Immature natural killer cell (primary cell): Measurements from ENCODE around the gene BRAP. TPM values are rescaled to one million over a fixed set of nuclear protein-coding genes. Genes with fewer than 3 reads are reported as not detected.
"Not testable (repeated sequence)": the region's sequence is repeated elsewhere in the genome, so short reads cannot be mapped to it uniquely, and the experiment has no call there.

Experiments
- DNase-seq, 3 donors: peaks; one replicate each; pipeline ENCODE4 v3.0.0; 2022; ENCODE audit warnings: mixed read lengths in 1 of 3
- H3K27ac Mint-ChIP-seq, 6 donors: one replicate each; pipeline ENCODE4 v1.8.0; 2020; ENCODE audit warnings: mixed read lengths in 6 of 6, mild to moderate bottlenecking in 5 of 6, inconsistent platforms in 4 of 6, moderate library complexity in 3 of 6
- H3K27me3 Mint-ChIP-seq, 3 donors: one replicate each; pipeline ENCODE4 v1.8.0; 2020 to 2021; ENCODE audit warnings: low read depth in 3 of 3, mild to moderate bottlenecking in 3 of 3, mixed read lengths in 3 of 3, moderate library complexity in 3 of 3, inconsistent platforms in 1 of 3
- H3K36me3 Mint-ChIP-seq, 3 donors: one replicate each; pipeline ENCODE4 v1.8.0; 2020; ENCODE audit warnings: mixed read lengths in 3 of 3, inconsistent platforms in 2 of 3, mild to moderate bottlenecking in 2 of 3
- H3K4me1 Mint-ChIP-seq, 2 donors: one replicate each; pipeline ENCODE4 v1.8.0; 2020; ENCODE audit warnings: inconsistent platforms in 2 of 2, mild to moderate bottlenecking in 2 of 2, mixed read lengths in 2 of 2, moderate library complexity in 1 of 2
- H3K4me3 Mint-ChIP-seq, 5 donors: one replicate each; pipeline ENCODE4 v1.8.0; 2020; ENCODE audit warnings: mild to moderate bottlenecking in 5 of 5, mixed read lengths in 5 of 5, inconsistent platforms in 3 of 5, moderate library complexity in 3 of 5
- H3K9me3 Mint-ChIP-seq, 6 donors: one replicate each; pipeline ENCODE4 v1.8.0; 2020; ENCODE audit warnings: mild to moderate bottlenecking in 6 of 6, mixed read lengths in 6 of 6, inconsistent platforms in 4 of 6, moderate library complexity in 3 of 6
- polyA plus RNA-seq, 3 donors: library from polyadenylated mRNA; unstranded; fragments of 300-500 nt; fragmentation: Illumina TruSeq; gene quantifications; one replicate each; pipeline ENCODE4 v1.2.3, GENCODE V29; 2021

BRAP gene, protein sequence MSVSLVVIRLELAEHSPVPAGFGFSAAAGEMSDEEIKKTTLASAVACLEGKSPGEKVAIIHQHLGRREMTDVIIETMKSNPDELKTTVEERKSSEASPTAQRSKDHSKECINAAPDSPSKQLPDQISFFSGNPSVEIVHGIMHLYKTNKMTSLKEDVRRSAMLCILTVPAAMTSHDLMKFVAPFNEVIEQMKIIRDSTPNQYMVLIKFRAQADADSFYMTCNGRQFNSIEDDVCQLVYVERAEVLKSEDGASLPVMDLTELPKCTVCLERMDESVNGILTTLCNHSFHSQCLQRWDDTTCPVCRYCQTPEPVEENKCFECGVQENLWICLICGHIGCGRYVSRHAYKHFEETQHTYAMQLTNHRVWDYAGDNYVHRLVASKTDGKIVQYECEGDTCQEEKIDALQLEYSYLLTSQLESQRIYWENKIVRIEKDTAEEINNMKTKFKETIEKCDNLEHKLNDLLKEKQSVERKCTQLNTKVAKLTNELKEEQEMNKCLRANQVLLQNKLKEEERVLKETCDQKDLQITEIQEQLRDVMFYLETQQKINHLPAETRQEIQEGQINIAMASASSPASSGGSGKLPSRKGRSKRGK
- polyA plus RNA-seq: 10 to 100 TPM; 11.7 to 23.6 (median 15.0) TPM

DNA sequence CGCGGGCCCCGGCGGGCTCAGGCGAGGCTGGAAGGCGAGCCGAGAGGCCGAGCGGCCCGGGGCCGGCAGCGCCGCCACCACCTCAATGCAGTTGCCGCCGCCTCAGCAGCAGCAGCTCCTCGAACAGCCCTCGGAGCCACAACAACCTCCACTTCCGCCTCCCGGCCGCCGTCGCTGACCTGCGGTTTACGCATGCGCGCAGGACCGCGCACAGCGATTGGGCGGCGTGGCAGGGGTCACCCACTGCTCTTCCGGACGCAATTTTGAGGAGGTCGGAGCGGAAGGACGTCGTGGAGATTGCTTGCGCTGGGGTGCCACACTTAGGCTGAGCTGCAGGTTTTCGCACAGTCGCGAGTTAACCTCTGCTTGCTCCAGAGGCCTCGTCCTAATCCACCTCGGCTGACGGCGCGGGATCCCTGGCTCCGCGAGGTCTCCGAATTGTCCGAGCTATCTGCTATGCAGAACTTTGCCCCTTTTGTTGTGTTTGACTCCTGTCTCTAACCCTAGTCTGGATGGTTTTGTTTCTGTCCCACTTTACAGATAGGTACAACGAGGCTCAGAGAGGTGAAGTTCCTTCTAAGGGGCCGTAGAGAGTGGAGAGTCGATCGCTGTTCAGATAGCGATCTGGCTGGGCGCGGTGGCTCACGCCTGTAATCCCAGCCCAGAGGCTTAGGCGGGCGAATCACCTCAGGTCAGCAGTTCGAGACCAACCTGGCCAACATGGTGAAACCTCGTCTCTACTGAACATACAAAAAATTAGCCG is at the start of gene BRAP, which contains the start of gene ACAD10:
Gene BRAP (minus strand): TSS at position 146 of the 763 bp plus-strand sequence. CDS start 164 bp downstream, outside the sequence.
Gene ACAD10 (plus strand): TSS at position 243 of the 763 bp plus-strand sequence. CDS start 6,657 bp downstream, outside the sequence.
- H3K36me3 Mint-ChIP-seq: peaks cover 4 to 10% (median 6%) of the 10 kb centered on the region in 3 donors
- peak within 1 kb of the TSS; percentile 96 to 99 (median 97) for H3K4me3 Mint-ChIP-seq
- H3K27ac Mint-ChIP-seq: peak within 1 kb of the TSS; percentile 91 to 99 (median 96)
- no peaks in the 10 kb centered on the region for H3K9me3 Mint-ChIP-seq
- peak; percentile 98 for DNase-seq
- peaks cover 8 to 18% (median 13%) of the 10 kb centered on the region in 3 donors for H3K27me3 Mint-ChIP-seq
- peaks cover 41 to 47% of the 10 kb centered on the region in 2 donors for H3K4me1 Mint-ChIP-seq

- Mint-ChIP-seq H3K4me1 (no peaks in the 10 kb centered on the region), H3K9me3 (no peaks in the 10 kb centered on the region), H3K4me3 (no peak overlapping the region), H3K27ac (no peak overlapping the region), H3K36me3 (peaks cover 8 to 32% (median 10%) of the 10 kb centered on the region in 3 donors), H3K27me3 (peaks cover 0 to 2% (median 2%) of the 10 kb centered on the region in 3 donors)
- DNase-seq: no peak
Measured at GRCh38 chr12:111733340-111733915, 47.7 kb upstream of the BRAP start.

DNA sequence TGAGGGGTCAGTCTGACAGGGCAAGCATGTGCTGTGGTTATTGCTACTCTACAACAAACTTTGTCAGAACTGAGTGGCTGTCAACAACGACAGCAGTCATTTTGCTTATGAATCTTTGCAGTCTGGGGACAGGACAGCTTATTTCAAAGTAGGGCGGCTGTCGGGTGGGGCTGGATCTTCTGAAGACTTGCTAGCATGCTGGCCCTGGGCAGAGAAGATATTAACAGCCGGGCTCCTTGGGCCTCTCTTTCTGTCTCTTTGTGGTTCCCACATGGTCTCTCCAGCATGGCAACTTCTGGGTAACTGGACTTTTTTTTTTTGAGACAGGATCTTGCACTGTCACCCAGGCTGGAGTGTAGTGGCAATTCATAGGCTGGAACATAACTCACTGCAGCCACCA is 47.0 kb upstream of the BRAP start:
- Mint-ChIP-seq H3K9me3 (no peaks in the 10 kb centered on the region), H3K36me3 (peaks cover 10 to 32% (median 12%) of the 10 kb centered on the region in 3 donors), H3K27ac (no peak overlapping the region), H3K4me3 (no peak overlapping the region), H3K27me3 (peaks cover 0 to 2% (median 2%) of the 10 kb centered on the region in 3 donors), H3K4me1 (no peaks in the 10 kb centered on the region)
- DNase-seq: no peak

DNA sequence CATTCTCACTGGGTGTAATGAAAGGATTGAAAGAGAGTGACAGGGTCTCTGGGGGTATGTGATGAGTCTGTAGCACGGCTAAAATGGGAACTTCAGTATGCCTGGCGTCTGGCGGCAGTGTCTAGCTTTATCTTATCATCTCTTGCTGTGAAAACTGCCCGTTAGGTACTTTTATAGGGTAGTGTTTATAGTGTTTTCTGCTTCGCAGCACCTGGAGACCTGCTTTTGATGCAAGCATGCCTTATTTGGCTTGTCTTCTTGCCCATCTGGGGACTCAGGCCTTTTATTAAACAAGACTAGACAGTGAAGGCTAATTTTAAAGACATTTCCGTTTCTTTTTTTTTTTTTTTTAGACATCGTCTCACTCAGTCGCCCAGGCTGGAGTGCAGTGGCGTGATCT is 44.7 kb upstream of the BRAP start:
- Mint-ChIP-seq H3K36me3 (peaks cover 6 to 22% (median 7%) of the 10 kb centered on the region in 3 donors), H3K27ac (no peak overlapping the region), H3K4me3 (no peak overlapping the region), H3K27me3 (peaks cover 0 to 2% (median 2%) of the 10 kb centered on the region in 3 donors), H3K9me3 (no peaks in the 10 kb centered on the region), H3K4me1 (no peaks in the 10 kb centered on the region)
- no peak for DNase-seq

DNA sequence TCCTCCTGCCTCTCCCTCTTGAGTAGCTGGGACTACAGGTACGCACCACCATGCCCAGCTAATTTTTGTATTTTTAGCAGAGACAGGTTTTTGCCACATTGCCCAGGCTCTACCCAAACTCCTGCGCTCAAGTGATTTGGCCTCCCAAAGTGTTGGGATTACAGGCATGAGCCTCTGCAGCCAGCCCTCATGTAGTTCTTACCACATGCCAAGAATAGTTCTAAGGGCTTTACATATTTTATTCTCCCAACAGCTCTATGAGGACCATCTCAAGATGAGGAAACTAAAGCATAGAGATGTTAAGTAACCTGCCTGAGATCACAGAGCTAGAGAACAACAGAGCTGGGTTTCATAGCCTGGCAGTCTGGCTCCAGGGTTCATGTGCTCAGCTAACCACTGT is 43.0 kb upstream of the BRAP start:
- Mint-ChIP-seq H3K9me3 (no peaks in the 10 kb centered on the region), H3K4me1 (no peaks in the 10 kb centered on the region), H3K36me3 (peaks cover 6 to 22% (median 12%) of the 10 kb centered on the region in 3 donors)

GRCh38 chr12:111723646-111724360 is 38.0 kb upstream of the BRAP start:
- not testable (repeated sequence) for H3K9me3 Mint-ChIP-seq, H3K4me1 Mint-ChIP-seq, DNase-seq, H3K4me3 Mint-ChIP-seq, H3K27ac Mint-ChIP-seq, H3K27me3 Mint-ChIP-seq
- H3K36me3 Mint-ChIP-seq: peaks cover 9 to 16% (median 15%) of the 10 kb centered on the region in 3 donors

More for the DNA sequence above, 43.0 kb upstream of the BRAP start:
- Mint-ChIP-seq H3K27me3 (peaks cover 0 to 2% (median 2%) of the 10 kb centered on the region in 3 donors), H3K27ac (no peak overlapping the region), H3K4me3 (no peak overlapping the region)
- DNase-seq: no peak

DNA sequence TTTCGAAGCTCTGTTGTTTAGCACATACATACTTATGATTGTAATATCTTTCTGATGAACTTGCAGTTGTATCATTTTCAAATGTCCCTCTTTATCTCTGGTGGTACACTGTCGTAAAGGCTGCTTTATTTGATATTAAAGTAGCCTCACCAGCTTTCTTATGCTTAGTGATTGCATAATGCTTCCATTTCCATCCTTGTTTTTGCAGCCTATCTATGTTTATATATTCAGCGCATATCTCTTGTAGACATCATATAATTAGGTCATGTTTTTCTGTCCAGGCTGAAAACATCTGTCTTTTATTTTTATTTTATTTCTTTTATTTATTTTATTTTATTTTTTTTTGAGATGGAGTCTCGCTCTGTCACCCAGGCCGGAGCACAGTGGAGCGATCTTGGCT is 34.7 kb upstream of the BRAP start:
- Mint-ChIP-seq H3K27me3 (no peaks in the 10 kb centered on the region), H3K4me3 (no peak overlapping the region), H3K4me1 (no peaks in the 10 kb centered on the region), H3K36me3 (peaks cover 11 to 27% (median 15%) of the 10 kb centered on the region in 3 donors), H3K27ac (no peak overlapping the region), H3K9me3 (no peaks in the 10 kb centered on the region)
- no peak for DNase-seq

DNA sequence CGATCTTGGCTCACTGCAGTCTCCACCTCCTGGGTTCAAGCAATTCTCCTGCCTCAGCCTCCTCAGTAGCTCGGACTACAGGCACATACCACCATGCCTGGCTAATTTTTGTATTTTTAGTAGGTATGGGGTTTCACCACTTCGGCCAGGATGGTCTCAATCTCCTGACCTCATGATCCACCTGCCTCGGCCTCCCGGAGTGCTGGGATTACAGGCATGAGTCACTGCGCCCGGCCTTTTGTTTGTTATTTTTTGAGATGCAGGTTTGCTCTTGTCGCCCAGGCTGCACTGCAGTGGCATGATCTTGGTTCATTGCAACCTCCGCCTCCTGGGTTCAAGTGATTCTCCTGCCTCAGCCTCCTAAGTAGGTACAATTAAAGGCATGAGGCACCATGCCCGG is 33.6 kb upstream of the BRAP start:
- DNase-seq, H3K4me3 Mint-ChIP-seq, H3K27me3 Mint-ChIP-seq, H3K9me3 Mint-ChIP-seq, H3K4me1 Mint-ChIP-seq, H3K27ac Mint-ChIP-seq: not testable (repeated sequence)
- peaks cover 13 to 29% (median 14%) of the 10 kb centered on the region in 3 donors for H3K36me3 Mint-ChIP-seq

- no peak for DNase-seq
- Mint-ChIP-seq H3K27ac (no peak overlapping the region), H3K4me1 (no peaks in the 10 kb centered on the region), H3K27me3 (peaks cover 0 to 2% (median 2%) of the 10 kb centered on the region in 3 donors), H3K4me3 (no peak overlapping the region), H3K9me3 (no peaks in the 10 kb centered on the region), H3K36me3 (peaks cover 10 to 36% (median 18%) of the 10 kb centered on the region in 3 donors)
Measured at GRCh38 chr12:111715279-111715678, 29.5 kb upstream of the BRAP start.

DNA sequence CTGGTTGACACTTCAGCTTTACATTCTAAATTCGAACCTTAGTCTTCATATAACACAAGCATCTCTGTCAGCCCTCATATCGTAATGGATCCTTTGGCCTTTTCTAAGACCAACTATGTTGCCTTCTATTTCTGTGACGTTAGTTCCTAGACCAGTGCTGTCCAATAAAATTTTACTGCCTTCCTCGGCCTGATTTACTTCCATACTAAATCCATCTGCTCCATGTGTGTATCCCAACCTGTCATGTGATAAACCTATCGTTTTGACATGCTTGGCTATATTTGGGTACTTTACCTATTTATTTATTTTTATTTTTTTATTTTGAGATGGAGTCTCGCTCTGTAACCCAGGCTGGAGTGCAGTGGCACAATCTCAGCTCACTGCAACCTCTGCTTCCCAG is 20.4 kb upstream of the BRAP start:
- no peaks in the 10 kb centered on the region for H3K4me1 Mint-ChIP-seq
- no peak overlapping the region for H3K27ac Mint-ChIP-seq
- no peaks in the 10 kb centered on the region for H3K27me3 Mint-ChIP-seq
- no peak overlapping the region for H3K4me3 Mint-ChIP-seq
- H3K9me3 Mint-ChIP-seq: no peaks in the 10 kb centered on the region
- DNase-seq: no peak
- peaks cover 11 to 29% (median 11%) of the 10 kb centered on the region in 3 donors for H3K36me3 Mint-ChIP-seq

GRCh38 chr12:111705672-111706071 is 19.9 kb upstream of the BRAP start:
- no peak for DNase-seq
- Mint-ChIP-seq H3K27me3 (no peaks in the 10 kb centered on the region), H3K9me3 (no peaks in the 10 kb centered on the region), H3K4me3 (no peak overlapping the region), H3K36me3 (peaks cover 11 to 30% (median 11%) of the 10 kb centered on the region in 3 donors), H3K4me1 (no peaks in the 10 kb centered on the region), H3K27ac (no peak overlapping the region)

DNA sequence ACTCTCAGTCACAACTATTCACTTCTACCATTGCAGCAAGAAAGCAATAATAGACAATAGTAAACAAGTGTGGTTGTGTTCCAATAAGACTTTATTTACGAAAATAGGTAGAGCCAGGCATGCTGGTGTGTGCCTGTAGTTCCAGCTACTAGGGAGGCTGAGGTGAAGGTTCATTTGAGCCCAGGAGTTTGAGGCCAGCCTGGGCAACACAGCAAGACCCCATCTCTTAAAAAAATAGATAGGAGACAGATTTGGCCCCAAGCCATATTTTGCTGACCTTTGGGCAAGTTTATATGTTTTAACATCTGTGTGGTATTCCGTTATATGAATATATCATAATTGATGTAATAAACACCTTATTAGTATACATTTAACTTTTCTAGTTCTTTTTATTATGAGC is 14.2 kb upstream of the BRAP start:
- peaks cover 14 to 23% (median 19%) of the 10 kb centered on the region in 3 donors for H3K36me3 Mint-ChIP-seq

GRCh38 chr12:111693818-111694217 is 8.1 kb upstream of the BRAP start:
- peaks cover 0 to 2% (median 0%) of the 10 kb centered on the region in 3 donors for H3K27me3 Mint-ChIP-seq
- no peak overlapping the region for H3K4me3 Mint-ChIP-seq
- DNase-seq: no peak
- no peaks in the 10 kb centered on the region for H3K9me3 Mint-ChIP-seq
- H3K4me1 Mint-ChIP-seq: peaks cover 0 to 2% of the 10 kb centered on the region in 2 donors
- H3K27ac Mint-ChIP-seq: no peak overlapping the region
- H3K36me3 Mint-ChIP-seq: peaks cover 22 to 24% (median 23%) of the 10 kb centered on the region in 3 donors

More for the DNA sequence above, 14.2 kb upstream of the BRAP start:
- no peaks in the 10 kb centered on the region for H3K27me3 Mint-ChIP-seq
- H3K4me3 Mint-ChIP-seq: no peak overlapping the region
- no peak overlapping the region for H3K27ac Mint-ChIP-seq
- DNase-seq: no peak
- no peaks in the 10 kb centered on the region for H3K9me3 Mint-ChIP-seq
- H3K4me1 Mint-ChIP-seq: no peaks in the 10 kb centered on the region
